SU-DHL-6 (cell line): ENCODE results near the gene TEAD1.

Source experiments
- CTCF ChIP-seq: fragments of 200-600 bp; sonication (generic); IDR thresholded peaks from one replicate; pipeline ENCODE4 v1.5.1; 2017; ENCODE audit warnings: antibody characterized with exemption, mild to moderate bottlenecking, low read length, moderate library complexity; ENCODE audit not compliant: insufficient read depth, poor library complexity, severe bottlenecking
- EZH2phosphoT487 ChIP-seq: fragments of 200-600 bp; sonication (generic), shearing (Covaris generic); conservative IDR thresholded peaks from 2 replicates; pipeline ENCODE4 v1.6.1; 2018; ENCODE audit warnings: mild to moderate bottlenecking, antibody characterized with exemption, low read length, moderate library complexity, mixed read lengths

GRCh38 chr11:12693479-12694182 lies 19.4 kb downstream of the TEAD1 start:
- no peak for TF ChIP-seq CTCF
- TF ChIP-seq EZH2phosphoT487, result no peak
